Right lobe of liver (tissue), 6 donors: ENCODE results near the gene KLB. TPM values are rescaled to one million over a fixed set of nuclear protein-coding genes. Genes with fewer than 3 reads are reported as not detected.
"Not testable (repeated sequence)": the region's sequence is repeated elsewhere in the genome, so short reads cannot be mapped to it uniquely, and the experiment has no call there.

Source experiments
- ATAC-seq, 4 donors: fragments of 200-7000 bp; cut with Tn5 transposase; one replicate each; pipeline ENCODE4 v1.9.1; 2020; ENCODE audit warnings: mild to moderate bottlenecking in 4 of 4, moderate library complexity in 4 of 4
- DNase-seq, 3 donors: peaks; one replicate each; pipeline ENCODE4 v3.0.0-alpha.2; 2020
- H3K27ac ChIP-seq, 3 donors: fragments of 200-600 bp; one replicate each; pipeline ENCODE4 v1.8.0; 2022
- H3K27me3 ChIP-seq, 2 donors: fragments of 200-600 bp; one replicate each; pipeline ENCODE4 v1.8.0; 2022
- H3K36me3 ChIP-seq, 4 donors: fragments of 200-600 bp; sonication (generic) in 1 of 4; one replicate each; pipeline versions ENCODE4 v1.5.1 to v1.8.0; 2017 to 2022; ENCODE audit warnings: control low read depth in 1 of 4
- H3K4me1 ChIP-seq, 4 donors: fragments of 200-600 bp; sonication (generic) in 1 of 4; one replicate each; pipeline versions ENCODE4 v1.5.1 to v1.8.0; 2017 to 2022; ENCODE audit warnings: control low read depth in 1 of 4
- H3K4me3 ChIP-seq, 3 donors: fragments of 200-600 bp; one replicate each; pipeline ENCODE4 v1.8.0; 2022
- H3K9me3 ChIP-seq, 4 donors: fragments of 200-600 bp; sonication (generic) in 1 of 4; one replicate each; pipeline versions ENCODE4 v1.5.1 to v1.8.0; 2017 to 2022; ENCODE audit warnings: control low read depth in 1 of 4
- POLR2A ChIP-seq: fragments of 450-650 bp; IDR thresholded peaks from one replicate; pipeline ENCODE4 v1.6.1; 2017; ENCODE audit warnings: antibody characterized with exemption, mild to moderate bottlenecking
- WGBS: methylation state at CpG from one replicate; pipeline ENCODE4 v1.1.6; 2018; ENCODE audit warnings: low coverage, low lambda C conversion rate; ENCODE audit not compliant: insufficient coverage; ENCODE audit errors: missing lambda C conversion rate; 5-methylcytosine and 5-hydroxymethylcytosine counted together
- intact Hi-C, 2 donors: fragments of 100-400 bp; cut with DNase I; formaldehyde crosslinking; loops; one replicate each; pipeline versions ENCODE4 v1.11.2 to v1.14.1; 2022
- total RNA-seq, 6 experiments: library from RNA; depleted of rRNA in 2 of 6; stranded (reverse); fragments of >200 nt in 2 of 6; fragmentation: NEBNext Ultra II Directional in 3 of 6; extraction: Animal tissue kit (Norgen Biotek cat#: 25700) in 3 of 6; gene quantifications; one replicate each; pipeline versions ENCODE4 v1.1.0 to v1.2.4, GENCODE V29; 2016 to 2023
- TF ChIP-seq, protein P1 (sequence below), 4 donors: fragments of 200-600 bp in 3 of 4; fragments of 450-650 bp in 1 of 4; IDR thresholded peaks; one replicate each; pipeline versions ENCODE4 v1.5.1 to v1.8.0; 2016 to 2022; ENCODE audit warnings: antibody characterized with exemption in 4 of 4, mild to moderate bottlenecking in 2 of 4
- donor health status: DM: no; HTN: yes; CAD: no.
- donor health status: DM: no; HTN: no; CAD: no.
- donor health status: DM: no; HTN: no; CAD: no.
- donor health status: DM: no; HTN: yes; CAD: no.
- donor health status: DM: no; HTN: yes; CAD: no.

Gene KLB
- total RNA-seq, 6 experiments from 2014 or later, result 12.3 to 54.5 (median 17.5) TPM

DNA sequence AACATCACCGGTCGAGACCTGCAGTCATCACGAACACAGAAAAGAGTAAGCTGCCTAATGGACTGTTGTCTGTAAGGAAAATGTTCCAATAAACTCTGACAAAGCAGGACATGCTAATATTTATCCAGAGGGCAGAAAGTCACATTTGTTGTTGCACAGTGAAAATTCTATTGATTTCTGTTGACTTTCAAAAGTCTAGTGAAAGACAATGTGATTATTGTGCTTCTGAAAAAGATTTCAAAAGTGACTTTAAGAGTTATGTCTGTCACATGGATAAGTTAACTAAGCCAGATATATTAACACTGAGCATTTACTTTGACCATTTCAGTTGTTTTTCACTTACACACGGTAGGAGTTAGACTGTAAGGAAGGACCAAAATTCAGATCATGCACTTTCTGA, 31.3 kb upstream of the KLB start:
- peak; percentile 94 to 99 (median 97) for ATAC-seq
- 19% methylated on average over 4 of the region's 4 CpGs for WGBS
- intact Hi-C loops, result no loop called here

DNA sequence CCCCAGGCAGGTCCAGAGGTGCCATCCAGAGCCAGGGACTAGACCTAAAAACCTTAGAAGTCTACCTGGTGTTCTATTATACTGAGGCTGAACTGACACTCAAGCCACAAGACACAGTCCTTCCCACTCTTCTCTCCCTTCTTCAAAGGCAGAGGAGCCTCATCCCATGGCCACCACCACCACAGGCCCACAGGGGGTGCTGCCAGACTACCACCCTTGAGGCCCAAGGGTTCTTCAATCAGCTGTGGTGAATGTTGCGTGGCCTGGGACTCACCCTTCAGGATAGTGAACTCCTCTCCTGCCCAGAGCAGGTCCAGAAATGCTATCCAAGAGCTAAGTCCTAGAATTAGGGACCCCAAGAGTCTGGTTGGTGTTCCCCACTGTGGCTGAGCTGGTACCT, 23.0 kb upstream of the KLB start:
- DNase-seq, result no peak
- no CpG with 5 or more reads among the region's 1 CpG for WGBS
- ATAC-seq, result no peak
- TF ChIP-seq, protein P1, sequence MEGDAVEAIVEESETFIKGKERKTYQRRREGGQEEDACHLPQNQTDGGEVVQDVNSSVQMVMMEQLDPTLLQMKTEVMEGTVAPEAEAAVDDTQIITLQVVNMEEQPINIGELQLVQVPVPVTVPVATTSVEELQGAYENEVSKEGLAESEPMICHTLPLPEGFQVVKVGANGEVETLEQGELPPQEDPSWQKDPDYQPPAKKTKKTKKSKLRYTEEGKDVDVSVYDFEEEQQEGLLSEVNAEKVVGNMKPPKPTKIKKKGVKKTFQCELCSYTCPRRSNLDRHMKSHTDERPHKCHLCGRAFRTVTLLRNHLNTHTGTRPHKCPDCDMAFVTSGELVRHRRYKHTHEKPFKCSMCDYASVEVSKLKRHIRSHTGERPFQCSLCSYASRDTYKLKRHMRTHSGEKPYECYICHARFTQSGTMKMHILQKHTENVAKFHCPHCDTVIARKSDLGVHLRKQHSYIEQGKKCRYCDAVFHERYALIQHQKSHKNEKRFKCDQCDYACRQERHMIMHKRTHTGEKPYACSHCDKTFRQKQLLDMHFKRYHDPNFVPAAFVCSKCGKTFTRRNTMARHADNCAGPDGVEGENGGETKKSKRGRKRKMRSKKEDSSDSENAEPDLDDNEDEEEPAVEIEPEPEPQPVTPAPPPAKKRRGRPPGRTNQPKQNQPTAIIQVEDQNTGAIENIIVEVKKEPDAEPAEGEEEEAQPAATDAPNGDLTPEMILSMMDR (IDR thresholded peaks at IDR 0.05), result no peak
- no peak for TF ChIP-seq POLR2A
- intact Hi-C loops, result no loop called here
- H3K27me3 ChIP-seq, result no peaks in the 10 kb centered on the region
- H3K4me3 ChIP-seq, result no peak overlapping the region
- no peak overlapping the region for H3K27ac ChIP-seq
- H3K9me3 ChIP-seq, result no peaks in the 10 kb centered on the region
- no peaks in the 10 kb centered on the region for H3K36me3 ChIP-seq
- H3K4me1 ChIP-seq, result no peaks in the 10 kb centered on the region

More for the DNA sequence above, 31.3 kb upstream of the KLB start:
- H3K27ac ChIP-seq, result peak overlapping the region; percentile 21 to 75 (median 70)
- H3K4me1 ChIP-seq, result peaks cover 0 to 16% (median 0%) of the 10 kb centered on the region in 4 donors
- DNase-seq, result no peak
- H3K36me3 ChIP-seq, result no peaks in the 10 kb centered on the region
- H3K4me3 ChIP-seq, result no peak overlapping the region
- H3K27me3 ChIP-seq, result no peaks in the 10 kb centered on the region
- H3K9me3 ChIP-seq, result no peaks in the 10 kb centered on the region
- TF ChIP-seq, protein P1 (IDR thresholded peaks at IDR 0.05), result no peak
- TF ChIP-seq POLR2A, result no peak

- ATAC-seq, result no peak
- DNase-seq, result no peak
- H3K9me3 ChIP-seq, result no peaks in the 10 kb centered on the region
- H3K27ac ChIP-seq, result no peak overlapping the region
- no peaks in the 10 kb centered on the region for H3K36me3 ChIP-seq
- H3K27me3 ChIP-seq, result no peaks in the 10 kb centered on the region
- WGBS, result 90% methylated on average over 2 of the region's 11 CpGs
- H3K4me3 ChIP-seq, result no peak overlapping the region
- intact Hi-C loops, result no loop called here
- TF ChIP-seq, protein P1 (IDR thresholded peaks at IDR 0.05), result no peak
- TF ChIP-seq POLR2A, result no peak
- H3K4me1 ChIP-seq, result no peaks in the 10 kb centered on the region
Observed at GRCh38 chr4:39384563-39384962, 22.2 kb upstream of the KLB start.

GRCh38 chr4:39390603-39391002, 16.1 kb upstream of the KLB start:
- Histone ChIP-seq H3K4me3 (no peak overlapping the region), H3K4me1 (no peaks in the 10 kb centered on the region), H3K36me3 (no peaks in the 10 kb centered on the region), H3K9me3 (no peaks in the 10 kb centered on the region), H3K27me3 (no peaks in the 10 kb centered on the region), H3K27ac (no peak overlapping the region)
- DNase-seq (no peak), ATAC-seq (peak in 1 of 4 donors; percentile 27)
- intact Hi-C loops, result no loop called here
- WGBS, result 50% methylated on average over 6 of the region's 6 CpGs
- no peak for TF ChIP-seq POLR2A
- TF ChIP-seq, protein P1 (IDR thresholded peaks at IDR 0.05), result no peak

DNA sequence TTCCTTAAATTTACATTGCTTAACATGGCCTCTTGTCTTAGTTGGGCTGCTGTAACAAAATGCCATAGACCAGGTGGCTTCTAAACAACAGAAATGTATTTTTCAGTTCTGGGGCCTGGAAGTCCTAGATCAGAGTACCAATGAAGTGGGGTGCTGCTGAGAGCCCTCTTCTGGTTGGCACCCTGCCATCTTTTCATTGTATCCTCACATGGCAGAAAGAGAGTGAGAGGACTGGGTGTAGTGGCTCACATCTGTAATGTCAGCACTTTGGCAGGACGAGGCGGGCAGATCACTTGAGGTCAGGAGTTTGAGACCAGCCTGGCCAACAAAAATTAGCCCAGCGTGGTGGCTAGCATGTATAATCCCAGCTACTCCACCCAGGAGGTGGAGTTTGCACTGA, 12.0 kb upstream of the KLB start:
- no peak overlapping the region for H3K4me3 ChIP-seq
- intact Hi-C loops, result no loop called here
- TF ChIP-seq POLR2A, result no peak
- TF ChIP-seq, protein P1 (IDR thresholded peaks at IDR 0.05), result no peak
- H3K27me3 ChIP-seq, result no peaks in the 10 kb centered on the region
- WGBS, result 43% methylated on average over 2 of the region's 3 CpGs
- H3K27ac ChIP-seq, result no peak overlapping the region
- DNase-seq, result no peak
- H3K4me1 ChIP-seq, result no peaks in the 10 kb centered on the region
- H3K36me3 ChIP-seq, result no peaks in the 10 kb centered on the region
- H3K9me3 ChIP-seq, result no peaks in the 10 kb centered on the region
- ATAC-seq, result no peak

DNA sequence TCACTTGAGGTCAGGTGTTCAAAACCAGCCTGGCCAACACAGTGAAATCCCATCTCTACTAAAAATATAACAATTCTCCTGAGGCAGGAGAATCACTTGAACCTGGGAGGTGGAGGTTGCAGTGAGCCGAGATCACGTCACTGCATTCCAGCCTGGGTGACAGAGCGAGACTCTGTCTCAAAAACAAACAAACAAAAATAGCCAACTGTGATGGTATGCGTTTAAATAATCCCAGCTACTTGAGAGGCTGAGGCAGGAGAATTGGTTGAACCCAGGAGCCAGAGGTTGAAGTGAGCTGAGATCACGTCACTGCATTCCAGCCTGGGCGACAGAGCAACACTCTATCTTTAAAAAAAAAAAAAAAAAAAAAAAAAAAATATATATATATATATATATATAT, 5.1 kb upstream of the KLB start:
- DNase-seq, H3K27me3 ChIP-seq, H3K27ac ChIP-seq, ATAC-seq, H3K4me1 ChIP-seq, H3K9me3 ChIP-seq, H3K4me3 ChIP-seq, H3K36me3 ChIP-seq, intact Hi-C loops: not testable (repeated sequence)
- WGBS, result 75% methylated on average over 4 of the region's 6 CpGs
